Kidney (tissue), 14 donors: Measurements from ENCODE around the gene SORCS2. TPM values are rescaled to one million over a fixed set of nuclear protein-coding genes. Genes with fewer than 3 reads are reported as not detected.
A peak's percentile ranks its signal among the peaks of the same experiment; 100 is the strongest.

Experiments used
- DNase-seq, 5 donors: peaks; one replicate each; pipeline ENCODE4 v3.0.0-alpha.2; 2013 to 2020
- FAIRE-seq: peaks from 2 replicates; lab custom pipeline; 2012; peaks lifted over from hg19 to GRCh38; lab: Jason Lieb, UNC
- H3K27ac ChIP-seq, 2 donors: one replicate each; pipeline ENCODE4 v1.7.0; 2013; ENCODE audit warnings: low read depth in 2 of 2, low read length in 2 of 2, inconsistent platforms in 1 of 2
- H3K27me3 ChIP-seq: one replicate; pipeline ENCODE4 v1.7.1; 2013; ENCODE audit warnings: low read length, inconsistent platforms; ENCODE audit not compliant: control insufficient read depth, insufficient read depth
- H3K36me3 ChIP-seq, 3 donors: one replicate each; pipeline versions ENCODE4 v1.7.0 to v1.7.1; 2013; ENCODE audit warnings: low read length in 3 of 3, control low read depth in 1 of 3, inconsistent platforms in 1 of 3; ENCODE audit not compliant: insufficient read depth in 3 of 3, control insufficient read depth in 2 of 3
- H3K4me1 ChIP-seq, 3 donors: one replicate each; pipeline versions ENCODE4 v1.7.0 to v1.7.1; 2013; ENCODE audit warnings: low read length in 3 of 3, inconsistent platforms in 1 of 3, low read depth in 1 of 3; ENCODE audit not compliant: control insufficient read depth in 2 of 3, insufficient read depth in 2 of 3
- H3K4me3 ChIP-seq, 3 donors: one replicate each; pipeline versions ENCODE4 v1.7.0 to v1.8.1; 2013; ENCODE audit warnings: low read length in 3 of 3, control low read depth in 1 of 3, inconsistent platforms in 1 of 3
- H3K9ac ChIP-seq, 3 donors: one replicate each; pipeline versions ENCODE4 v1.7.0 to v1.7.1; 2013; ENCODE audit warnings: low read length in 3 of 3, control low read depth in 1 of 3, inconsistent platforms in 1 of 3
- H3K9me3 ChIP-seq, 3 donors: one replicate each; pipeline versions ENCODE4 v1.7.0 to v1.7.1; 2013; ENCODE audit warnings: low read length in 3 of 3, control low read depth in 1 of 3, inconsistent platforms in 1 of 3; ENCODE audit not compliant: control insufficient read depth in 2 of 3, insufficient read depth in 1 of 3
- CTCF ChIP-seq: IDR thresholded peaks from 3 replicates; pipeline ENCODE4 v1.5.1; 2012; ENCODE audit warnings: mild to moderate bottlenecking, moderate library complexity, borderline replicate concordance; ENCODE audit not compliant: insufficient read depth; ENCODE audit errors: extremely low read depth
- intact Hi-C: fragments of 100-400 bp; cut with DNase I; formaldehyde crosslinking; loops from one replicate; pipeline ENCODE4 v1.11.1; 2022
- polyA plus RNA-seq: library from polyadenylated mRNA; stranded (reverse); fragments of 350-450 nt; fragmentation: Illumina TruSeq; extraction: RNeasy Lipid Tissue Mini Kit (QIAGEN cat#74804); gene quantifications from one replicate; pipeline ENCODE4 v1.2.3, GENCODE V29; 2014; ENCODE audit warnings: low read depth, low replicate concordance; ENCODE audit not compliant: insufficient read depth
- total RNA-seq: library from RNA; stranded (reverse); fragmentation: NEBNext Ultra II Directional; extraction: Animal tissue kit (Norgen Biotek cat#: 25700); gene quantifications from one replicate; pipeline ENCODE4 v1.2.1, GENCODE V29; 2021
- donor health status: control.
- donor health status: control.
- donor health status: control.
- donor health status: control.
- donor health status: control.
- donor health status: DM: yes; HTN: yes; CAD: no.
- donor health status: Normal renal cell carcinoma (clear cell type).

SORCS2 gene
- total and polyA plus RNA-seq, 2 donors from 2014 or later: 6.1 to 9.1 TPM

- Histone ChIP-seq H3K27ac (no peak overlapping the region), H3K4me3 (no peak overlapping the region), H3K36me3 (peaks cover 0 to 2% (median 0%) of the 10 kb centered on the region in 3 donors), H3K9ac (no peak overlapping the region), H3K27me3 (no peaks in the 10 kb centered on the region), H3K4me1 (no peaks in the 10 kb centered on the region), H3K9me3 (peaks cover 0 to 2% (median 0%) of the 10 kb centered on the region in 3 donors)
- intact Hi-C loops: no loop called here
- DNase-seq: peak in 1 of 5 donors; percentile 22
- TF ChIP-seq CTCF: no peak
- no peak for FAIRE-seq
Observed at GRCh38 chr4:7691982-7692381, 499.6 kb downstream of the SORCS2 start.

- FAIRE-seq (no peak), DNase-seq (peak in 1 of 5 donors; percentile 46)
- peaks cover 0 to 2% (median 0%) of the 10 kb centered on the region in 3 donors for H3K9me3 ChIP-seq
- TF ChIP-seq CTCF: no peak
- H3K9ac ChIP-seq: no peak overlapping the region
- no peak overlapping the region for H3K4me3 ChIP-seq
- H3K36me3 ChIP-seq: peaks cover 0 to 2% (median 0%) of the 10 kb centered on the region in 3 donors
- H3K27me3 ChIP-seq: no peaks in the 10 kb centered on the region
- H3K27ac ChIP-seq: no peak overlapping the region
- intact Hi-C loops: no loop called here
- H3K4me1 ChIP-seq: no peaks in the 10 kb centered on the region
Observed at GRCh38 chr4:7692451-7693236, 500.3 kb downstream of the SORCS2 start.

- no peak overlapping the region for H3K4me3 ChIP-seq
- FAIRE-seq: no peak
Observed at GRCh38 chr4:7693237-7693608, 500.9 kb downstream of the SORCS2 start.

More at GRCh38 chr4:7693237-7693608, 500.9 kb downstream of the SORCS2 start:
- no peak for TF ChIP-seq CTCF
- Histone ChIP-seq H3K27me3 (no peaks in the 10 kb centered on the region), H3K4me1 (no peaks in the 10 kb centered on the region), H3K9ac (no peak overlapping the region), H3K36me3 (peaks cover 0 to 2% (median 0%) of the 10 kb centered on the region in 3 donors), H3K9me3 (peaks cover 0 to 2% (median 0%) of the 10 kb centered on the region in 3 donors), H3K27ac (no peak overlapping the region)
- intact Hi-C loops: no loop called here
- peak in 1 of 5 donors; percentile 46 for DNase-seq
